Keratinocyte (primary cell): Measurements from ENCODE around the gene CTSA. TPM values are rescaled to one million over a fixed set of nuclear protein-coding genes. Genes with fewer than 3 reads are reported as not detected.

Source experiments
- DNase-seq: peaks from one replicate; pipeline ENCODE4 v3.0.0-alpha.2; 2011; ENCODE audit warnings: low read depth, missing footprints, low spot score
- FAIRE-seq: peaks from 2 replicates; lab custom pipeline; 2011; peaks lifted over from hg19 to GRCh38; lab: Jason Lieb, UNC
- H2AFZ ChIP-seq: 2 replicates; pipeline ENCODE4 v1.6.0; 2012; ENCODE audit warnings: low read length, control low read depth, inconsistent platforms; ENCODE audit not compliant: control insufficient read depth
- H3K27ac ChIP-seq: 2 replicates; pipeline ENCODE4 v1.5.1; 2011; ENCODE audit warnings: low read length; ENCODE audit not compliant: control insufficient read depth, insufficient read depth
- H3K27me3 ChIP-seq: 3 replicates; pipeline ENCODE4 v1.6.0; 2011; ENCODE audit warnings: low read length; ENCODE audit not compliant: control insufficient read depth, insufficient read depth; ENCODE audit errors: extremely low read depth
- H3K36me3 ChIP-seq, 2 experiments: 2 replicates in 1 of 2; 3 replicates in 1 of 2; pipeline ENCODE4 v1.5.1; 2011; ENCODE audit warnings: low read length in 2 of 2, mild to moderate bottlenecking in 1 of 2; ENCODE audit not compliant: control insufficient read depth in 2 of 2, insufficient read depth in 2 of 2; ENCODE audit errors: extremely low read depth in 1 of 2
- H3K4me1 ChIP-seq: 3 replicates; pipeline ENCODE4 v1.5.1; 2011; ENCODE audit warnings: low read length; ENCODE audit not compliant: control insufficient read depth, insufficient read depth; ENCODE audit errors: extremely low read depth
- H3K4me2 ChIP-seq: 3 replicates; pipeline ENCODE4 v1.6.0; 2011; ENCODE audit warnings: low read depth, low read length; ENCODE audit not compliant: control insufficient read depth, insufficient read depth; ENCODE audit errors: extremely low read depth
- H3K4me3 ChIP-seq, 3 experiments: fragments of 200-600 bp in 1 of 3; sonication (generic) in 1 of 3; 2 replicates in 2 of 3; 3 replicates in 1 of 3; pipeline ENCODE4 v1.5.1; 2011 to 2016; ENCODE audit warnings: low read length in 3 of 3, mild to moderate bottlenecking in 3 of 3, control low read depth in 2 of 3, inconsistent platforms in 1 of 3, low read depth in 1 of 3, mixed read lengths in 1 of 3, mixed run types in 1 of 3, moderate library complexity in 1 of 3; ENCODE audit not compliant: control insufficient read depth in 2 of 3, insufficient read depth in 2 of 3; ENCODE audit errors: extremely low read depth in 1 of 3
- H3K79me2 ChIP-seq: 2 replicates; pipeline ENCODE4 v1.6.0; 2012; ENCODE audit warnings: low read length; ENCODE audit not compliant: control insufficient read depth, insufficient read depth
- H3K9ac ChIP-seq: 3 replicates; pipeline ENCODE4 v1.6.0; 2011; ENCODE audit warnings: low read length; ENCODE audit not compliant: control insufficient read depth, insufficient read depth; ENCODE audit errors: extremely low read depth
- H3K9me1 ChIP-seq: 3 replicates; pipeline ENCODE4 v1.6.0; 2011; ENCODE audit warnings: low read length; ENCODE audit not compliant: control insufficient read depth, insufficient read depth; ENCODE audit errors: extremely low read depth
- H3K9me3 ChIP-seq: 2 replicates; pipeline ENCODE4 v1.5.1; 2012; ENCODE audit warnings: low read depth, low read length; ENCODE audit not compliant: control insufficient read depth
- H4K20me1 ChIP-seq: 3 replicates; pipeline ENCODE4 v1.6.0; 2011; ENCODE audit warnings: low read length; ENCODE audit not compliant: control insufficient read depth, insufficient read depth; ENCODE audit errors: extremely low read depth
- CTCF ChIP-seq, 3 experiments: IDR thresholded peaks in 1 of 3; conservative IDR thresholded peaks in 1 of 3; optimal IDR thresholded peaks in 1 of 3; 2 replicates in 2 of 3; 3 replicates in 1 of 3; pipeline versions ENCODE3 to v1.5.1; 2011; ENCODE audit warnings: low read length in 3 of 3, mild to moderate bottlenecking in 3 of 3, moderate library complexity in 2 of 3, control low read depth in 1 of 3, inconsistent platforms in 1 of 3; ENCODE audit not compliant: insufficient read depth in 2 of 3; ENCODE audit errors: extremely low read depth in 1 of 3
- EZH2 ChIP-seq: IDR thresholded peaks from one replicate; pipeline ENCODE4 v1.6.1; 2012; ENCODE audit warnings: inconsistent platforms, mild to moderate bottlenecking, low read length, moderate library complexity
- dilution Hi-C: fragments of 300-500 bp; cut with MboI; formaldehyde crosslinking; loops from one replicate; pipeline ENCODE4 v1.7.0; 2020; ENCODE audit warnings: low sequenced_read_pairs; ENCODE audit not compliant: extremely low pct_ligation_motif_present
- polyA plus RNA-seq, 5 experiments: library from polyadenylated mRNA; depleted of rRNA in 3 of 5; stranded (reverse) in 3 of 5; stranded (forward) in 1 of 5; unstranded in 1 of 5; fragments of >200 nt; gene quantifications; 1 replicate in 1 of 5; 2 replicates in 3 of 5; 3 replicates in 1 of 5; pipeline versions ENCODE4 v1.2.1 to v1.2.3, GENCODE V29; 2011 to 2012; ENCODE audit warnings: missing spikeins in 2 of 5, low read depth in 1 of 5, low replicate concordance in 1 of 5

The CTSA gene
- polyA plus RNA-seq, 1 donor (not counting 4 experiments of a cell fraction or from before 2014, with no cell fraction given): 38.6 TPM

DNA sequence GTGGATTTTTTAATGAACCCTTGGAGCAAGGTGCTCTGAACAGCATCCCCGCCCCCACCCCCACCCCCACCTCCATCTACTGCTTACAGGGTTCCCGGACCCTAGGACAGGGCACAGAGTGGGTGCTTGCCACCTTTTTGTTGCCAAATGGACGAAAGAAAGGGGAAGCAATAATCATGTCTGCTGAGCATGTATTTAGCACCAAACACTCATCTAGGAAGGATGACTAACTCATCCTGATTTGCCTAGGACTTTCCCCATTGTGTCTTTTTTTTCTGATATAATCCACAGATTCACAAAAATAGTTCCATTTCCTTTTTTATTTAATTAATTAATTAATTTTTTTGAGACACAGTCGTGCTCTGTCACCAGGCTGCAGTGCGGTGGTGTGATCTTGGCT lies 22.0 kb downstream of the CTSA start:
- dilution Hi-C loops: no loop called here
- Histone ChIP-seq H3K9ac (no peak overlapping the region), H3K4me2 (no peak overlapping the region), H4K20me1 (no peaks in the 10 kb centered on the region), H3K27me3 (no peaks in the 10 kb centered on the region), H3K36me3 (peaks cover 2 to 3% of the 10 kb centered on the region in 2 experiments), H3K79me2 (no peaks in the 10 kb centered on the region), H3K4me1 (peaks cover 16% of the 10 kb centered on the region), H3K9me3 (no peaks in the 10 kb centered on the region), H2AFZ (no peak overlapping the region), H3K27ac (no peak overlapping the region), H3K9me1 (no peaks in the 10 kb centered on the region), H3K4me3 (no peak overlapping the region)
- no peak for DNase-seq
- FAIRE-seq: no peak
- TF ChIP-seq EZH2 (no peak), CTCF (optimal IDR thresholded peaks at IDR 0.05 in 1 of 3, IDR thresholded peaks at IDR 0.05 in 1 of 3, conservative IDR thresholded peaks at IDR 0.05 in 1 of 3; ENCODE audit: extremely low read depth in 1 of 3, insufficient read depth in 2 of 3, low read length in 3 of 3) (no peak)

DNA sequence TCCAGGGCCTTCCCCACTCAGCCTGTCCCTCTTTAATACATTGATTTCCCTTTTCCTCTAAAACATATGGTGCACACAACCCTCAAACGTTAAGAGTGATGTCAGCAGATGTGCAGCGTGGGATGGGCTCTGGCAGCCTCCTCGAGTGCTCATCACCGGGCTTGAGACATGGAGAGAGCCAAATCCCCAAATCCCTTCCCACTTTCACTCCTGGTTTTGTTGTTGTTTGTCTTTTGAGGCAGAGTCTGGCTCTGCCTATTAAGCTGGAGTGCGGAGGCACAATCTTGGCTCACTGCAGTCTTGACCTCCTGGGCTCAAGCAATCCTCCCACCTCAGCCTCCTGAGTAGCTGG lies 26.6 kb downstream of the CTSA start:
- DNase-seq (no peak), FAIRE-seq (no peak)
- Histone ChIP-seq H3K9me3 (no peaks in the 10 kb centered on the region), H3K27me3 (no peaks in the 10 kb centered on the region), H3K9ac (no peak overlapping the region), H3K4me3 (no peak overlapping the region), H3K4me2 (no peak overlapping the region), H3K27ac (no peak overlapping the region), H3K79me2 (no peaks in the 10 kb centered on the region), H3K9me1 (no peaks in the 10 kb centered on the region), H3K4me1 (no peaks in the 10 kb centered on the region), H4K20me1 (no peaks in the 10 kb centered on the region), H3K36me3 (no peaks in the 10 kb centered on the region), H2AFZ (no peak overlapping the region)
- dilution Hi-C loops: no loop called here
- TF ChIP-seq EZH2 (no peak), CTCF (optimal IDR thresholded peaks at IDR 0.05 in 1 of 3, IDR thresholded peaks at IDR 0.05 in 1 of 3, conservative IDR thresholded peaks at IDR 0.05 in 1 of 3; ENCODE audit: extremely low read depth in 1 of 3, insufficient read depth in 2 of 3, low read length in 3 of 3) (no peak)
